IMR-90 (cell line): Measurements from ENCODE around the gene PAK5.

Experiments used
- BHLHE40 ChIP-seq: fragments of 150-350 bp; IDR thresholded peaks from 2 replicates; pipeline ENCODE4 v1.6.1; 2016; ENCODE audit warnings: mild to moderate bottlenecking, low read depth, low read length
- CEBPB ChIP-seq: IDR thresholded peaks from 2 replicates; pipeline ENCODE4 v1.6.1; 2012; ENCODE audit warnings: low read depth, low read length, improper control_type of control experiment
- FOS ChIP-seq: fragments of 150-350 bp; IDR thresholded peaks from 2 replicates; pipeline ENCODE4 v1.6.1; 2016; ENCODE audit warnings: low read depth, low read length
- MAFK ChIP-seq: IDR thresholded peaks from 2 replicates; pipeline ENCODE4 v1.6.1; 2012; ENCODE audit warnings: low read depth, low read length, improper control_type of control experiment
- MXI1 ChIP-seq: IDR thresholded peaks from 2 replicates; pipeline ENCODE4 v1.6.1; 2012; ENCODE audit warnings: low read depth, mild to moderate bottlenecking, low read length, moderate library complexity, borderline replicate concordance
- NFE2L2 ChIP-seq: fragments of 150-350 bp; IDR thresholded peaks from 2 replicates; pipeline ENCODE4 v1.6.1; 2016; ENCODE audit warnings: low read depth, mild to moderate bottlenecking, low read length
- POLR2A ChIP-seq: IDR thresholded peaks from 2 replicates; pipeline ENCODE4 v1.6.1; 2012; ENCODE audit warnings: mild to moderate bottlenecking, low read depth, low read length
- RAD21 ChIP-seq: IDR thresholded peaks from 2 replicates; pipeline ENCODE4 v1.6.1; 2012; ENCODE audit warnings: low read length, improper control_type of control experiment
- RCOR1 ChIP-seq: IDR thresholded peaks from 2 replicates; pipeline ENCODE4 v1.6.1; 2012; ENCODE audit warnings: mild to moderate bottlenecking, low read length, improper control_type of control experiment; ENCODE audit not compliant: insufficient replicate concordance
- RFX5 ChIP-seq: IDR thresholded peaks from 2 replicates; pipeline ENCODE4 v1.8.0; 2012; ENCODE audit warnings: low read depth, mild to moderate bottlenecking, low read length, moderate library complexity
- SMC3 ChIP-seq: fragments of 150-350 bp; IDR thresholded peaks from 2 replicates; pipeline ENCODE4 v1.6.1; 2016; ENCODE audit warnings: low read depth, mild to moderate bottlenecking, antibody characterized with exemption, low read length, moderate library complexity
- TF ChIP-seq, protein P1 (sequence below): conservative IDR thresholded peaks from 2 replicates; pipeline ENCODE4 v1.5.1; 2012; ENCODE audit warnings: mild to moderate bottlenecking, low read depth, low read length, improper control_type of control experiment
- TF ChIP-seq, protein P2 (sequence below): fragments of 150-350 bp; IDR thresholded peaks from 2 replicates; pipeline ENCODE4 v1.6.1; 2016; ENCODE audit warnings: low read depth, mild to moderate bottlenecking, low read length, moderate library complexity, borderline replicate concordance

- TF ChIP-seq, protein P1, sequence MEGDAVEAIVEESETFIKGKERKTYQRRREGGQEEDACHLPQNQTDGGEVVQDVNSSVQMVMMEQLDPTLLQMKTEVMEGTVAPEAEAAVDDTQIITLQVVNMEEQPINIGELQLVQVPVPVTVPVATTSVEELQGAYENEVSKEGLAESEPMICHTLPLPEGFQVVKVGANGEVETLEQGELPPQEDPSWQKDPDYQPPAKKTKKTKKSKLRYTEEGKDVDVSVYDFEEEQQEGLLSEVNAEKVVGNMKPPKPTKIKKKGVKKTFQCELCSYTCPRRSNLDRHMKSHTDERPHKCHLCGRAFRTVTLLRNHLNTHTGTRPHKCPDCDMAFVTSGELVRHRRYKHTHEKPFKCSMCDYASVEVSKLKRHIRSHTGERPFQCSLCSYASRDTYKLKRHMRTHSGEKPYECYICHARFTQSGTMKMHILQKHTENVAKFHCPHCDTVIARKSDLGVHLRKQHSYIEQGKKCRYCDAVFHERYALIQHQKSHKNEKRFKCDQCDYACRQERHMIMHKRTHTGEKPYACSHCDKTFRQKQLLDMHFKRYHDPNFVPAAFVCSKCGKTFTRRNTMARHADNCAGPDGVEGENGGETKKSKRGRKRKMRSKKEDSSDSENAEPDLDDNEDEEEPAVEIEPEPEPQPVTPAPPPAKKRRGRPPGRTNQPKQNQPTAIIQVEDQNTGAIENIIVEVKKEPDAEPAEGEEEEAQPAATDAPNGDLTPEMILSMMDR, result no peak
- TF ChIP-seq POLR2A, result no peak
- TF ChIP-seq RAD21, result no peak
- no peak for TF ChIP-seq MXI1
- no peak for TF ChIP-seq SMC3
- no peak for TF ChIP-seq FOS
- TF ChIP-seq NFE2L2, result no peak
- TF ChIP-seq CEBPB, result no peak
- TF ChIP-seq, protein P2, sequence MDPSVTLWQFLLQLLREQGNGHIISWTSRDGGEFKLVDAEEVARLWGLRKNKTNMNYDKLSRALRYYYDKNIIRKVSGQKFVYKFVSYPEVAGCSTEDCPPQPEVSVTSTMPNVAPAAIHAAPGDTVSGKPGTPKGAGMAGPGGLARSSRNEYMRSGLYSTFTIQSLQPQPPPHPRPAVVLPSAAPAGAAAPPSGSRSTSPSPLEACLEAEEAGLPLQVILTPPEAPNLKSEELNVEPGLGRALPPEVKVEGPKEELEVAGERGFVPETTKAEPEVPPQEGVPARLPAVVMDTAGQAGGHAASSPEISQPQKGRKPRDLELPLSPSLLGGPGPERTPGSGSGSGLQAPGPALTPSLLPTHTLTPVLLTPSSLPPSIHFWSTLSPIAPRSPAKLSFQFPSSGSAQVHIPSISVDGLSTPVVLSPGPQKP, result no peak
- TF ChIP-seq BHLHE40, result no peak
- no peak for TF ChIP-seq MAFK
- no peak for TF ChIP-seq RCOR1
- no peak for TF ChIP-seq RFX5
Observed at GRCh38 chr20:9838035-9838377, 870 bp downstream of the PAK5 start.
